ENCODE results near the gene RAB2B.

Gene RAB2B

DNA sequence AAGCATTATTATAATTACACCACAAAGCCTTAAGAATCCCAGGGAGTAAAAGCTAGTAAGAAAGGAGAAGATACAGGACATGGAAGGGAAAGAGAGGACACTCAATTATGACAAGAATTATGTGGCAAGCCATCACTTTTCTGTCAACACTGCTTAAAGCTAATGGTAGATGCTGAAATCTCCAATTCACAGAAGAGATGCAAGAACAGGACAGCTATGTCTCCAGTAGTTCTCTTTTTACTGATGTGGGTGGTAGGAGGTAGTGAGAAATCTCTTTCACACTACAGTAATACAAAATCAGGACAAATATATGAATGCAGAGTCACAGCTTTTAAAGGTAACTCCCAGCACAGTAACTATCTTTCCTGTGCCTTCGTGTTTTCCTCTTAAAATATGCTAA lies 50.1 kb downstream of the RAB2B start:
- H3K36me3 ChIP-seq (ENCODE audit: low read depth): peaks cover 94% of the 10 kb centered on the region
- TF ChIP-seq, protein P1, sequence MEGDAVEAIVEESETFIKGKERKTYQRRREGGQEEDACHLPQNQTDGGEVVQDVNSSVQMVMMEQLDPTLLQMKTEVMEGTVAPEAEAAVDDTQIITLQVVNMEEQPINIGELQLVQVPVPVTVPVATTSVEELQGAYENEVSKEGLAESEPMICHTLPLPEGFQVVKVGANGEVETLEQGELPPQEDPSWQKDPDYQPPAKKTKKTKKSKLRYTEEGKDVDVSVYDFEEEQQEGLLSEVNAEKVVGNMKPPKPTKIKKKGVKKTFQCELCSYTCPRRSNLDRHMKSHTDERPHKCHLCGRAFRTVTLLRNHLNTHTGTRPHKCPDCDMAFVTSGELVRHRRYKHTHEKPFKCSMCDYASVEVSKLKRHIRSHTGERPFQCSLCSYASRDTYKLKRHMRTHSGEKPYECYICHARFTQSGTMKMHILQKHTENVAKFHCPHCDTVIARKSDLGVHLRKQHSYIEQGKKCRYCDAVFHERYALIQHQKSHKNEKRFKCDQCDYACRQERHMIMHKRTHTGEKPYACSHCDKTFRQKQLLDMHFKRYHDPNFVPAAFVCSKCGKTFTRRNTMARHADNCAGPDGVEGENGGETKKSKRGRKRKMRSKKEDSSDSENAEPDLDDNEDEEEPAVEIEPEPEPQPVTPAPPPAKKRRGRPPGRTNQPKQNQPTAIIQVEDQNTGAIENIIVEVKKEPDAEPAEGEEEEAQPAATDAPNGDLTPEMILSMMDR (IDR thresholded peaks at IDR 0.05; ENCODE audit: poor library complexity, severe bottlenecking): no peak
- DNase-seq (ENCODE audit: low spot score): no peak

DNA sequence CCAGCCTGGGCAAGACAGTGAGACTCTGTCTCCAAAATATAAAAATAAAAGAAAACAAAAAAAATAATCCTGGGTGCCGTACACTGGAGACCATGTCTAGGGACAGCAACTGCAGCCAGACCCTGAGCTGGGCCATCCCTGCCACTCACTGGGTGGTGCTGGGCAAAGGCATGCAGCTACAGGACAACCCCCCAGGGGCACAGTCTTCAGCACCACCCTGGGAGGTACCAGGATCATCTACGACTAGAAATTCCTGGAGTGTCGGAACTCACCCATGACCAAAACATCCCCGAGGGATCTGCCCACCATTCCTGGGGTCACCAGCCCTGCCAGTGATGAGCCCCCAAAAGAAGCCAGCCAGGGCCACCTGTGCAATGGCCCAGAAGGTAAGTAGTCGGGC lies 57.2 kb downstream of the RAB2B start:
- ATAC-seq (ENCODE audit: low read depth): no peak
- no peaks in the 10 kb centered on the region for H3K9me3 ChIP-seq (ENCODE audit: severe bottlenecking)
- H3K4me3 ChIP-seq (ENCODE audit: severe bottlenecking): no peak overlapping the region
- no peaks in the 10 kb centered on the region for H3K4me1 ChIP-seq (ENCODE audit: insufficient read depth, poor library complexity, severe bottlenecking)
- H3K27me3 ChIP-seq (ENCODE audit: insufficient read depth, poor library complexity, severe bottlenecking): no peaks in the 10 kb centered on the region
- no peak overlapping the region for H3K27ac ChIP-seq (ENCODE audit: poor library complexity, severe bottlenecking)
- no peak for DNase-seq (ENCODE audit: low spot score)
- TF ChIP-seq, protein P1 (IDR thresholded peaks at IDR 0.05; ENCODE audit: poor library complexity, severe bottlenecking): no peak
- peaks cover 96% of the 10 kb centered on the region for H3K36me3 ChIP-seq (ENCODE audit: low read depth)

More for the DNA sequence above, 50.1 kb downstream of the RAB2B start:
- ATAC-seq (ENCODE audit: low read depth): no peak
- no peak overlapping the region for H3K4me3 ChIP-seq (ENCODE audit: severe bottlenecking)
- H3K9me3 ChIP-seq (ENCODE audit: severe bottlenecking): no peaks in the 10 kb centered on the region
- no peaks in the 10 kb centered on the region for H3K4me1 ChIP-seq (ENCODE audit: insufficient read depth, poor library complexity, severe bottlenecking)
- H3K27me3 ChIP-seq (ENCODE audit: insufficient read depth, poor library complexity, severe bottlenecking): no peaks in the 10 kb centered on the region
- no peak overlapping the region for H3K27ac ChIP-seq (ENCODE audit: poor library complexity, severe bottlenecking)

GRCh38 chr14:21415329-21415728 lies 61.4 kb downstream of the RAB2B start:
- no peaks in the 10 kb centered on the region for H3K9me3 ChIP-seq (ENCODE audit: severe bottlenecking)
- no peak overlapping the region for H3K4me3 ChIP-seq (ENCODE audit: severe bottlenecking)
- TF ChIP-seq, protein P1 (IDR thresholded peaks at IDR 0.05; ENCODE audit: poor library complexity, severe bottlenecking): no peak
- DNase-seq (ENCODE audit: low spot score) (no peak), ATAC-seq (ENCODE audit: low read depth) (no peak)
- peaks cover 96% of the 10 kb centered on the region for H3K36me3 ChIP-seq (ENCODE audit: low read depth)
- H3K27me3 ChIP-seq (ENCODE audit: insufficient read depth, poor library complexity, severe bottlenecking): no peaks in the 10 kb centered on the region
- no peaks in the 10 kb centered on the region for H3K4me1 ChIP-seq (ENCODE audit: insufficient read depth, poor library complexity, severe bottlenecking)
- H3K27ac ChIP-seq (ENCODE audit: poor library complexity, severe bottlenecking): no peak overlapping the region

GRCh38 chr14:21414137-21414631 lies 62.6 kb downstream of the RAB2B start:
- peaks cover 98% of the 10 kb centered on the region for H3K36me3 ChIP-seq (ENCODE audit: low read depth)
- TF ChIP-seq, protein P1 (IDR thresholded peaks at IDR 0.05; ENCODE audit: poor library complexity, severe bottlenecking): no peak
- DNase-seq (ENCODE audit: low spot score) (no peak), ATAC-seq (ENCODE audit: low read depth) (no peak)
- no peaks in the 10 kb centered on the region for H3K27me3 ChIP-seq (ENCODE audit: insufficient read depth, poor library complexity, severe bottlenecking)
- no peaks in the 10 kb centered on the region for H3K9me3 ChIP-seq (ENCODE audit: severe bottlenecking)
- no peak overlapping the region for H3K4me3 ChIP-seq (ENCODE audit: severe bottlenecking)
- no peaks in the 10 kb centered on the region for H3K4me1 ChIP-seq (ENCODE audit: insufficient read depth, poor library complexity, severe bottlenecking)
- H3K27ac ChIP-seq (ENCODE audit: poor library complexity, severe bottlenecking): no peak overlapping the region

Data from RWPE2 (cell line).